ENCODE results near the gene REEP3. TPM values are rescaled to one million over a fixed set of nuclear protein-coding genes. Genes with fewer than 3 reads are reported as not detected.

REEP3 gene
- total and polyA plus RNA-seq, 2 of the 8 experiments (the other 6 are each of a cell fraction or from before 2014, with no cell fraction given): 5.8 to 31.5 TPM

DNA sequence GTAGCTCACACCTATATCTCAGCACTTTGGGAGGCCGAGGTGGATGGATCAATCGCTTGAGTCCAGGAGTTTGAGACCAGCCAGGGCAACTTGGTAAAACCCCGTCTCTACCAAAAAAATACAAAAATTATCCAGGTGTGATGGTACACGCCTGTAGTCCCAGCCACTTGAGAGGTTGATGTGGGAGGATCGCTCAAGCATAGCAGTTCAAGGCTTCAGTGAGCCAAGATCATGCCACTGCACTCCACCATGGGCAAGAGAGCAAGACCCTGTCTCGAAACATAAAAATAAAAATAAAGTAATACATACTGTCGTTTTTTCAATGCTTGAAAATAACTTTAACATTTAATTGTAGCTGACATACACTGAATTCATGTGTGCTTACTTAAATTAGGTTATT is 57.3 kb downstream of the REEP3 start:
- CTCF ChIA-PET (ENCODE audit: partially characterized antibody): interaction anchor here (0.7 to 1.7 kb wide), 2 partner anchors 13 to 411 kb away, joined by 3 read pairs; no protein-coding TSS in a partner anchor
- H3K79me2 ChIP-seq (ENCODE audit: control insufficient read depth in 1 of 2, insufficient read depth in 2 of 2, low read length in 2 of 2): no peaks in the 10 kb centered on the region

More for the DNA sequence above, 57.3 kb downstream of the REEP3 start:
- Histone ChIP-seq H3K27me3 (replicated peaks in 1 of 4; ENCODE audit: control insufficient read depth in 3 of 4, extremely low read depth in 1 of 4, insufficient read depth in 3 of 4, low read length in 3 of 4) (no peaks in the 10 kb centered on the region), H2BK12ac (ENCODE audit: low read depth, low read length) (no peak overlapping the region), H3K18ac (ENCODE audit: extremely low read depth, low read length) (no peak overlapping the region), H3K23ac (ENCODE audit: insufficient read length) (no peak overlapping the region), H3K14ac (ENCODE audit: insufficient read length) (no peak overlapping the region), H3K27ac (ENCODE audit: low read depth, low read length) (no peak overlapping the region), H2BK5ac (ENCODE audit: low read depth, low read length) (no peak overlapping the region), H3K9ac (replicated peaks in 1 of 4; ENCODE audit: extremely low read depth in 1 of 4, low read depth in 3 of 4, low read length in 3 of 4) (no peak overlapping the region), H2BK120ac (replicated peaks; ENCODE audit: low read depth, low read length) (no peak overlapping the region), H3K56ac (replicated peaks; ENCODE audit: insufficient read length, low read depth, low read length) (no peak overlapping the region), H4K20me1 (replicated peaks in 1 of 2; ENCODE audit: control insufficient read depth in 1 of 2, insufficient read depth in 2 of 2, low read length in 2 of 2) (no peaks in the 10 kb centered on the region), H3K23me2 (ENCODE audit: low read depth, low read length) (no peaks in the 10 kb centered on the region), H3K4ac (replicated peaks; ENCODE audit: insufficient read length, low read depth, low read length) (no peak overlapping the region), H3K36me3 (ENCODE audit: control insufficient read depth in 2 of 4, insufficient read depth in 4 of 4, low read length in 3 of 4) (peaks cover 0 to 4% (median 0%) of the 10 kb centered on the region in 4 experiments; a peak in 2 of 8 replicates), H2AK5ac (ENCODE audit: low read depth, low read length) (no peak overlapping the region), H3K4me3 (ENCODE audit: extremely low read depth in 1 of 4, insufficient read depth in 2 of 4, low read depth in 3 of 4, low read length in 4 of 4) (no peak overlapping the region), H2BK15ac (ENCODE audit: low read length) (no peak overlapping the region), H2AFZ (ENCODE audit: low read length) (no peak overlapping the region), H4K91ac (replicated peaks; ENCODE audit: insufficient read length, low read length) (no peak overlapping the region), H2BK20ac (ENCODE audit: low read length) (no peak overlapping the region), H4K5ac (ENCODE audit: insufficient read length, low read depth, low read length) (no peak overlapping the region), H3K4me1 (replicated peaks in 1 of 4; ENCODE audit: control insufficient read depth in 3 of 4, insufficient read depth in 4 of 4, low read length in 3 of 4) (0 out of 7 replicates have a peak, but pooled peaks cover 0 to 2% (median 0%) of the 10 kb centered on the region in 4 experiments), H3K4me2 (ENCODE audit: insufficient read depth in 1 of 2, low read depth in 2 of 2, low read length in 2 of 2) (no peak overlapping the region), H4K8ac (ENCODE audit: extremely low read depth, insufficient read depth, low read length) (no peak overlapping the region), H3K9me3 (ENCODE audit: insufficient read depth in 2 of 2, low read depth in 1 of 2, low read length in 1 of 2) (no peaks in the 10 kb centered on the region), H3K79me1 (ENCODE audit: low read depth, low read length) (no peaks in the 10 kb centered on the region; the same call in 1 of the 2 replicates)
- TF ChIP-seq CREB1 (IDR thresholded peaks at IDR 0.05) (no peak), RAD21 (IDR thresholded peaks at IDR 0.05 in 1 of 2, conservative IDR thresholded peaks at IDR 0.05 in 1 of 2; ENCODE audit: low read depth in 2 of 2, low read length in 2 of 2) (no peak), FOSL1 (IDR thresholded peaks at IDR 0.05; ENCODE audit: insufficient read depth, low read depth, low read length) (no peak), HDAC6 (IDR thresholded peaks at IDR 0.05; ENCODE audit: low read depth, low read length) (no peak), ZNF274 (IDR thresholded peaks at IDR 0.05; ENCODE audit: borderline replicate concordance, extremely low read depth, low read length) (no peak), TBP (IDR thresholded peaks at IDR 0.05; ENCODE audit: low read depth, low read length) (no peak), CHD1 (IDR thresholded peaks at IDR 0.05; ENCODE audit: low read depth, low read length) (no peak)
- TF ChIP-seq, protein P1, sequence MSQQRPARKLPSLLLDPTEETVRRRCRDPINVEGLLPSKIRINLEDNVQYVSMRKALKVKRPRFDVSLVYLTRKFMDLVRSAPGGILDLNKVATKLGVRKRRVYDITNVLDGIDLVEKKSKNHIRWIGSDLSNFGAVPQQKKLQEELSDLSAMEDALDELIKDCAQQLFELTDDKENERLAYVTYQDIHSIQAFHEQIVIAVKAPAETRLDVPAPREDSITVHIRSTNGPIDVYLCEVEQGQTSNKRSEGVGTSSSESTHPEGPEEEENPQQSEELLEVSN (IDR thresholded peaks at IDR 0.05): no peak
- FAIRE-seq (no peak), DNase-seq (ENCODE audit: low read depth in 1 of 2, low spot score in 2 of 2) (no peak)
- 87% methylated on average over 7 of the region's 7 CpGs; no CpG with 5 or more reads in 1 of the 2 experiments for WGBS, 2 experiments (ENCODE audit: extremely low coverage in 1 of 2, insufficient coverage in 1 of 2, insufficient read length in 1 of 2, insufficient replicate concordance in 2 of 2, low coverage in 1 of 2, low lambda C conversion rate in 2 of 2, missing lambda C conversion rate in 1 of 2)
- POLR2A ChIA-PET (ENCODE audit: partially characterized antibody): interaction anchor here (0.6 kb wide), 1 partner anchor 20 kb away, joined by 3 read pairs; no protein-coding TSS in a partner anchor

All from H1 (cell line).